Measurements from ENCODE around the gene CNTN4. TPM values are rescaled to one million over a fixed set of nuclear protein-coding genes. Genes with fewer than 3 reads are reported as not detected.
A peak's percentile ranks its signal among the peaks of the same experiment; 100 is the strongest.

The CNTN4 gene
- total RNA-seq, 4 donors from 2014 or later, result 2.6 to 91.2 (median 13.2) TPM

DNA sequence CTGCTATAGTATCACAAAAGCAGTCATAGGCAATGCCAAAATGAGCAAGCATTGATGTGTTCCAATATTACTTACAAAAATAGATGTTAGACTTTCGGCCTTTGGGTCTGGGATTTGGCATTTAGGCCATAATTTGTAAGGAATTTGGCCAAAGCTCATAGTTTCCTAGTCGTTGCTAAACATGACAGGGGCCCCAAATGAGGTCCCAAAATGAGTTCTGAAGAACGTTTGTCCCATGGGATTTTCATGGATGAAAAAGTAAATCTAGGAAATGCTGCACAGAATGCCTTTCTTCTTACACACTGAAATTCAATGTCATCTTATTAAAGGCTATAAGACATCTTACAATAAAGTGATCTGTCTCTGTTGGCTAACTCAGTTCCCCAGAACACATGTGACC lies 456.0 kb downstream of the CNTN4 start:
- no peak overlapping the region for H3K4me3 ChIP-seq
- intact Hi-C loops (cut with DNase I; ENCODE audit: low total_unique reads), result no loop called here
- H3K36me3 ChIP-seq, result no peaks in the 10 kb centered on the region
- H3K9me3 ChIP-seq, result no peaks in the 10 kb centered on the region
- no peak overlapping the region for H3K27ac ChIP-seq
- no peak for DNase-seq
- no peaks in the 10 kb centered on the region for H3K27me3 ChIP-seq
- H3K4me1 ChIP-seq, result no peaks in the 10 kb centered on the region
- no peak for TF ChIP-seq CTCF (IDR thresholded peaks at IDR 0.05)

GRCh38 chr3:2558796-2559195 lies 460.1 kb downstream of the CNTN4 start:
- intact Hi-C loops (cut with DNase I; ENCODE audit: low total_unique reads), result no loop called here
- no peaks in the 10 kb centered on the region for H3K36me3 ChIP-seq
- H3K4me3 ChIP-seq, result no peak overlapping the region
- no peaks in the 10 kb centered on the region for H3K27me3 ChIP-seq
- no peak overlapping the region for H3K27ac ChIP-seq
- no peaks in the 10 kb centered on the region for H3K4me1 ChIP-seq
- TF ChIP-seq CTCF (IDR thresholded peaks at IDR 0.05) (no peak), POLR2A (IDR thresholded peaks at IDR 0.05) (no peak)
- DNase-seq, result no peak
- H3K9me3 ChIP-seq, result no peaks in the 10 kb centered on the region

- no peak overlapping the region for H3K4me3 ChIP-seq
- no peak for TF ChIP-seq POLR2A (IDR thresholded peaks at IDR 0.05)
- TF ChIP-seq CTCF (IDR thresholded peaks at IDR 0.05), result no peak
- intact Hi-C loops (cut with DNase I; ENCODE audit: low total_unique reads), result no loop called here
These were observed 468.8 kb downstream of the CNTN4 start for GRCh38 chr3:2567451-2567850.

DNA sequence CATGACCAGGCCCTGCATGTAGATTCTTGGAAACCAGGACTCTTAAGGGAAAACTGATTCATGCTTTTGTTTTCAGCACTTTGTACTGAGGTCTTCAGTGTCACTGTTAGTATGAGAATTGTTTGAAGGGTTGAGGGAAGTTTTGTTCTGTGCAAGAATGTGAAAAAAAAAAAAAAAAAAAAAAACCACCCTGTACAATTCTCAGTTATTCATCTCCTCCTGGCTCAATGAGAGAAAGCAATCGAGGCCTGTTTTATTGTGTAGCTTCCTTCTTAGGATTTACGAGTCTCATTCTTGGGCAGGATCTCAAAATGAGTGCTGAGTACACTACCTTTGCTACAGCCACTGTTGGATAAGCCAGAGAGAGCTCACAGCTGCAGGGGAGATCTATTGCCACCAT lies 469.5 kb downstream of the CNTN4 start:
- Histone ChIP-seq H3K9me3 (no peaks in the 10 kb centered on the region), H3K4me1 (no peaks in the 10 kb centered on the region), H3K4me3 (no peak overlapping the region), H3K36me3 (no peaks in the 10 kb centered on the region), H3K27me3 (no peaks in the 10 kb centered on the region), H3K27ac (no peak overlapping the region)
- TF ChIP-seq CTCF (IDR thresholded peaks at IDR 0.05), result no peak
- no peak for TF ChIP-seq POLR2A (IDR thresholded peaks at IDR 0.05)
- DNase-seq, result no peak
- intact Hi-C loops (cut with DNase I; ENCODE audit: low total_unique reads), result no loop called here

More at GRCh38 chr3:2567451-2567850, 468.8 kb downstream of the CNTN4 start:
- Histone ChIP-seq H3K36me3 (no peaks in the 10 kb centered on the region), H3K27me3 (no peaks in the 10 kb centered on the region), H3K27ac (peak overlapping the region; percentile 2 to 9), H3K4me1 (no peaks in the 10 kb centered on the region), H3K9me3 (no peaks in the 10 kb centered on the region)
- DNase-seq, result no peak

GRCh38 chr3:2568929-2569328 lies 470.3 kb downstream of the CNTN4 start:
- no peaks in the 10 kb centered on the region for H3K4me1 ChIP-seq
- no peaks in the 10 kb centered on the region for H3K27me3 ChIP-seq
- no peaks in the 10 kb centered on the region for H3K9me3 ChIP-seq
- no peak for DNase-seq
- intact Hi-C loops (cut with DNase I; ENCODE audit: low total_unique reads), result no loop called here
- no peaks in the 10 kb centered on the region for H3K36me3 ChIP-seq
- no peak overlapping the region for H3K27ac ChIP-seq
- TF ChIP-seq CTCF (IDR thresholded peaks at IDR 0.05) (no peak), POLR2A (IDR thresholded peaks at IDR 0.05) (no peak)
- H3K4me3 ChIP-seq, result no peak overlapping the region
